IPS-18a (cell line): ENCODE results near the gene DMBX1.

Experiments used
- H3K27ac ChIP-seq: one replicate; pipeline ENCODE4 v1.5.1; 2013; ENCODE audit warnings: low read length
- H3K27me3 ChIP-seq: one replicate; pipeline ENCODE4 v1.6.1; 2013; ENCODE audit warnings: mild to moderate bottlenecking, low read length; ENCODE audit not compliant: control insufficient read depth, insufficient read depth
- H3K36me3 ChIP-seq: one replicate; pipeline ENCODE4 v1.6.1; 2013; ENCODE audit warnings: low read depth, low read length; ENCODE audit not compliant: control insufficient read depth
- H3K4me1 ChIP-seq: one replicate; pipeline ENCODE4 v1.6.1; 2013; ENCODE audit warnings: low read depth, low read length; ENCODE audit not compliant: control insufficient read depth
- H3K4me3 ChIP-seq: one replicate; pipeline ENCODE4 v1.5.1; 2013; ENCODE audit warnings: low read length
- H3K9ac ChIP-seq: one replicate; pipeline ENCODE4 v1.6.1; 2013; ENCODE audit warnings: mild to moderate bottlenecking, low read length, moderate library complexity
- H3K9me3 ChIP-seq: one replicate; pipeline ENCODE4 v1.6.1; 2013; ENCODE audit warnings: low read depth, low read length; ENCODE audit not compliant: control insufficient read depth

Gene DMBX1

DNA sequence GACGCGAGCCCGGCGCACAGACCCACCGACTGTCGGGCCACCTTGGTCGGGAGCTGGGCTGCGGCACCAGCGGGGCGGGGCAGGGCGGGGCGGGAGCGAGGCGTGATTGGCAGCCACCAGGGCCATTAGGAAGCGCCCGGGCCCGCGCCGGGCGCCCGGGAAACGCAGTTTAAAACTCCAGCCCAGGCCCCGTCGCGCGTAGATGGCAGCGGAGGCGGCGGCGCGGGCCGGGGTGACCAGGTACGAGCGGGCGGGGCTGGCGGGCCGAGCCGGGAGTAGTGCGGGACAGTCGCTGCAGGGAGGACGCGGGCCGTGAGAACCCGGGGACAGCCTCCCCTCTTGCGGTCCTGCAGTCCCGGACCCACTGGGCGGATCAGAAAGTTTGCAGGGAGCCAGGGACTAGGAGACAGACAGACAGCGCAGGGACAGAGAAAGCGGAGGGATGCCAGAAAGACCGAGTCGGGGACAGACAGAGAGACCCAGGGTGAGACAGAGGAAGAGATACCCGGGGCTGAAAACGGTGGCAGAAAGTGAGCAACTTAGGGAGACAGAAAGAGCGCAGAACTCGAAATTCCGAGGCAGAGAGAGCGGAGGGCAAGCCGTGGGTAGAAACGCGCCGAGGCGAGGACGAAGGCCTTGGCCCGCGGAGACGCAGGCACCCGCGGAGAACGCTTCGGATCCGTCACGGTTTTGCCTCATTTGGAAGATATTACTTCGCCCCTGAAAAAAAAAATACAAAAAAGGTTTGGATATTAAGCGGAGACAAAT lies at the start of gene DMBX1:
DMBX1 (plus strand) TSS at position 199 of the 768 bp plus-strand sequence. CDS start 17,175 bp downstream, outside the sequence.
- peaks cover 49% of the 10 kb centered on the region for H3K4me1 ChIP-seq
- H3K27ac ChIP-seq: no peak within 1 kb of the TSS
- H3K9ac ChIP-seq: no peak within 1 kb of the TSS
- peaks cover 100% of the 10 kb centered on the region for H3K27me3 ChIP-seq
- H3K9me3 ChIP-seq: no peaks in the 10 kb centered on the region
- H3K36me3 ChIP-seq: no peaks in the 10 kb centered on the region
- H3K4me3 ChIP-seq: peak within 1 kb of the TSS; percentile 69

DNA sequence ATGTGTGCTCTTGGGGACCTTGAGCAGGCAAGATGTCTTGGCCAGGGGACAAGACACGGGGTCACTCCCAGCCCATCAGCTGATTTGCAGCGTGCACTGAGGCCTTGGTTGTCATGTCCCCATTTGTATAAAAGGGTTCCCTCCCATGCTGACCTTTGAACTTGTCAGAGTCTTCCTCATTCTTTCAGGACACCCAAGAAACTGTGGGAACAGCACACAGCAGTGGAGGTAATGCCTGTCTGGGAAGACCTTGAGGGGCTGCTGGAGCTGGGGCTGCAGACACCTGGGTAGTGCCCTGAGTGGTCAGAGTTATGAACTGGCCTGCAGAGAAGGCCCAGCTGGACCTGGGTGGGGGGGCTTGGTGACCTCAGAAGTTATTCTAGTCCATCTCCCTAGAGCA lies 49.2 kb upstream of the DMBX1 start:
- Histone ChIP-seq H3K4me1 (no peaks in the 10 kb centered on the region), H3K36me3 (no peaks in the 10 kb centered on the region), H3K4me3 (no peak overlapping the region), H3K9me3 (no peaks in the 10 kb centered on the region), H3K27ac (no peak overlapping the region), H3K27me3 (peaks cover 19% of the 10 kb centered on the region), H3K9ac (no peak overlapping the region)

DNA sequence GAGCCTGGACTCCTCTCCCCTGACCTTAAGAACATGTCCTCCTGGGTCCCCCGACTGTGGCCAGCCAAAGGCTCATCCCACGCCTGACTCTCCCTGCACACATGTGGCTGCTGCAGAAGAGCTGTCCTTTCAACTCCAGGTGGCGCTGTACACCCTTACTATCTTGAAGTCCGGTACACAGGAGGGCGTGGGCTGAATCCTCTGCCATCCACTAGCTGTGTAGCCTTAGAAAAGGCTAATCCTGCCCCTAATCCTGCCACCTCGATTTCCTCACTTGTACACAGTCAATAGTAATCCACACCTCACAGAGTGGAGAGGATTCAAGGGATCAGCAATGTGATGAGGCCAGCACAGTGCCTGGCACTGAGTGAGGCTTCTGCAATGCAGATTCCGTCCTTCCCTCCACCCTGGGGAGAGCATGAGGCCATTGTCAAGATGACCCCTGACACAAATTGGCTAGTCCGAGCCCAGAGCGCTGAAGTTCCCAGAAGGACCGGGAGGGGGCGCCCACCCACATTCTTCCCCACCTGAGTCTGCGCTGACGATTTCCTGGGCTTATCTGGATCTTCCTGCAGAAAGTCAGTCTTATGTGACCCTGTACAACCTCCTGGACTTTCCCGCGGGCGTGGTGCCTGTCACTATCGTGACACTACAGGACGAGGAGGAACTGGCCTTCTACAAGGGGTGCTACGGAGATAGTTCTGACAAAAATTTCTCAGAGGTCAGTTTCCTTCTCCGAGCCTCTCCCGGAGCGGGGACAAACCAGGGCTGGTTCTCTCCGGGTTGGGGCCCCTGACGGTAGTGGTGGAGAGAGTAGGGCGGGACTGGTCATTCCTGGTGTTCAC lies 47.1 kb upstream of the DMBX1 start:
- Histone ChIP-seq H3K9ac (no peak overlapping the region), H3K27ac (no peak overlapping the region), H3K36me3 (no peaks in the 10 kb centered on the region), H3K9me3 (no peaks in the 10 kb centered on the region), H3K4me3 (peak overlapping the region; percentile 63), H3K27me3 (peaks cover 39% of the 10 kb centered on the region), H3K4me1 (peaks cover 6% of the 10 kb centered on the region)

DNA sequence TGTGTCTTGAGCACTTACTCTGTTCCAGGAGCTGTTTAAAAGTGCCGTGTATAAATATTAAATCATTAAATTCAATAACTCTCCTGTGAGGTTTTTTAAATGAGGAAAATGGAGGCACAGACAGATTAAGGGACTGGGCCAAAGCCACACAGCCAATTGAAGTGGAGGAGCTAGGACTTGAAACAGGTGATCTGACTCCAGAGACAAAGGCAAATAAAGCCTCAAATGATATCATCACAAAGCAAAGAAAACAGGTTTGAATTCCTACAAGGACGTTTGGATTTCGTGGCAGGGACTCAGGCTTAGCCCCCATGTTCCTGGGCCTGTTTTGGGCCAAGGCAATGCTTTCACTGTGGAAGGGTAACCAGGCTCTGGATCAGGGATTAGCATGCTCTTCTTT lies 45.2 kb upstream of the DMBX1 start:
- Histone ChIP-seq H3K9me3 (no peaks in the 10 kb centered on the region), H3K27me3 (peaks cover 59% of the 10 kb centered on the region), H3K36me3 (no peaks in the 10 kb centered on the region), H3K4me1 (peaks cover 10% of the 10 kb centered on the region), H3K4me3 (no peak overlapping the region), H3K27ac (no peak overlapping the region), H3K9ac (no peak overlapping the region)

DNA sequence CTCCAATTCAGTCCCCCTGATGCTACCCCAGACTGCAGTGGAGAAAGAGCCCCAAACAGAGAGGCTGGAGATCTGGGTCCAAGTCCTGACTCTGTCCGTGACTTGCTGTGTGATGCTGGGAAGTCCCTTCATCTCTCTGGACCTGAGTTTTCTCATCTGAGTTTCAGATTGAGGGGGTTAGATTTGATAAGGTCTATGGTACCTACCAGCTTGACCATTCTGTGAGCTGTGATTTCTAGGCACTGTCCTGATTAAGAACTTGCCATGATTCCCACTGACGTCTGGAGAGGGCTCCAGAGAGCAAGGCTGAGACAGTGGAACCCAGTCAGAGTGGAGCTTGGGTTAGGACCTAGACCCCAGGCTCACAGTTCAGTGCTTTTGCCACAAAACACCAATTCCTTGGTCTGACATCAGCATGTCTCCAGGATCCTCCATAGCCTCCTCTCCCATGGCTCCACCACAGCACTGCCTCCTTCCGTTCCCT lies 43.8 kb upstream of the DMBX1 start:
- H3K4me3 ChIP-seq: no peak overlapping the region
- H3K36me3 ChIP-seq: no peaks in the 10 kb centered on the region
- peaks cover 72% of the 10 kb centered on the region for H3K27me3 ChIP-seq

DNA sequence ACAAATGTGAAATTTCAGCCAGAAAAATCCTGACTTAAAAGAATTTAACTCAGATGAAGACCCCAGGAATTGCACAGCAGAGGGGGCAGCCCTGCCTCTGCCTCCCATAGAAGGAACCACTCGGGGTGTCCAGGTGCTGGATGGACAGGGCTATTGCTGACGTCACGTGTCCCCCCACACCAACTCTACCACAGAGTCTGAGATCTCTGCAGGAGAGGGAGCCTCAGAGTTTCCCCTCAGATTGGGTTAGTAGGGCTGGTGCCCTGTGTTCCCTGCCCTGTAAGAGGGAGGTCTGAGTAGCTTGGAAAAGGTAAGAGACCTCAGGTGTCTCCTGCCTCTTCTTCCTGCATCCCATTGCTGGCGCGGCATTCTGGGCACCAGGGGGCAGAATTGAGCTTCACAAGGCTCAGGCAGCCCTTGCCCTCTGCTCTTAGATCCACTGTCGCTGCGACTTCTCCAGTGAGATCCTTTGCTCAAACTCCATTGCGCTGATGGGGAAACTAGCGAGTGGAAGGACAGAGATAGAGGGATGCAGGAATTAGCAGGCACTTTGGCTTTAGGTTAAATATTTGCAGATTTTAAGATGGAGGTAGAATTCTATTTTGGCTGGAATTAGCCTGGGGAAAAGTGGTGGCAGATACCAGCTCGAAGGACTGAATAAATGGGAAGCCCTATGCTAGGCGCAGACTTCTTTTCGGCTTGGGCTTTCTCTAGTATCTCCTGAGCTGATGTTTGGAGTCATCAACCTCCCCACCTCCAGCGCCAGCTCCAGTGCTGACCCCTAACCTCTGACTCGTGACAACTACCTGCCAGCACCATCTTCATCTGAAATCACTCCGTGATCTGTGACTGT lies 42.8 kb upstream of the DMBX1 start:
- Histone ChIP-seq H3K36me3 (no peaks in the 10 kb centered on the region), H3K9me3 (no peaks in the 10 kb centered on the region), H3K27ac (no peak overlapping the region), H3K9ac (no peak overlapping the region), H3K27me3 (peaks cover 83% of the 10 kb centered on the region), H3K4me3 (peak overlapping the region; percentile 64), H3K4me1 (peaks cover 10% of the 10 kb centered on the region)

More for the DNA sequence above, 43.8 kb upstream of the DMBX1 start:
- peaks cover 10% of the 10 kb centered on the region for H3K4me1 ChIP-seq
- H3K9ac ChIP-seq: no peak overlapping the region
- H3K9me3 ChIP-seq: no peaks in the 10 kb centered on the region
- H3K27ac ChIP-seq: no peak overlapping the region

DNA sequence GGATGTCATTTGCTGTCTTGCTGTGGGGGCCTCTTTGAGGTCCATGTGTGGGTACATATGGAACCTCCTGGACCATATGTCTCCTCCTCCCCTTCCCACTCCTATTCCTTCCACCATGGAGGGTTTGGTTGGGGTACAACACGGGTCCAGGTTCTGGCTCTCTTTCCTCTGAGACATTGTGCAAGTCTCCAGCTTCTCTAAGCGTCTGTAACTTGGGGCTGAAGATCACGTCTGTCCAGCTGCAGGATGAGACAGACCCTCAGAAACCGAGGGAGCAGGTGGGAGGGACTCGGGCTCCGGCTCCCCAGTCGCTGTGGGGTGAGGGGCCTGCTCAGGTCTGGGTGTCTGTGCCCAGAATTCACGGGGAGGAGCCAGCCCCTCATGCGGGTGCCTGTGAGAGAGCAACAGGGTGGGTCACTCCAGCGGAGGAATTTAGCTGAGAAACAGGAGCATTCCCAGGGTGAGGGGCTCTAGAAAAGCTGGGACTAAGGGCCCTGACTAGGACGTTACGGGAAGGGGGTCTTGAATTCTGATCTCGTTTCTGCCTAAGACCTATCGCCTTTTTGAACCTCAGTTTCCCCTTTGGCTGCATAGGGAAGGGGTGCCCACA lies 42.0 kb upstream of the DMBX1 start:
- Histone ChIP-seq H3K9ac (no peak overlapping the region), H3K27me3 (peaks cover 90% of the 10 kb centered on the region)

DNA sequence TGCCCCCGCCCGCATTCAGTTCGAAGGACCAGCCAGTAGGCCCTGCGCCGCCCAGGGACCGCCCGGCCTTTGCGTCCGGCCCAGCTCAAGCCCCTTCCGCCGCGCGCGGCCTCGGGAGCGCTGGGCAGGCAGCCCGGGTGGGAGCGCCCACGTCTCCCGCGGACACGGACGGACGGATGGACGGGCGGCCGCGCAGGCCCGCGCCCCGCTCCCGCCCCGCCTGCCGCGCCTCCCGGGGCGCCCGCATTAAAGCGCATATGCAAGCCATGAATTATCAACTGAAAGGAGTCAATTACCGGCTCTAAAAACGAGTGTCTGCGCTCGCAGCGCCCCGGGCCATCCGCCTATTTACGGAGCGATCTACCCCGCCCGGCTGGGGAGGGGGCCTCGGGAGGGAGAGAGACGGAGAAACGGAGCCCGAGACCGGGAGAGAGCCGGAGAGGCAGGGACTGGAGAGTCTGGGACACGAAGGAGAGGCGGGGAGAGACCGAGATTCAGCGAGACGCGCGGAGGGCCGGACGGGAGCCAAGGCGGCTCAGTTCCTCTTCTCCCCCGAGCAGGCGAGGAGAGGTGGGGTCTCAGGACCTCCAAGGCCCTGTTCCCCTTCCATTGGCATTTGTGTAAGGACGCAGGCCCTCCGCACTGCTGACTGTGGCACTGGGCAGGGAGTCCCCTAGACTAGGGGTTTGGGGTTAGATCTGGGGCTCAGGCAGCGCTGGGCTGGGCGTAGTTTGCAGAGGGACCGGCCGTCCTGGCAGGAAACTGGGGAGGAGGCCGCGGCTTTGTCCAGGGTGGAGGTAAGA lies 41.3 kb upstream of the DMBX1 start:
- H3K9ac ChIP-seq: no peak overlapping the region
- peak overlapping the region; percentile 64 for H3K4me3 ChIP-seq
- peaks cover 13% of the 10 kb centered on the region for H3K4me1 ChIP-seq
- no peaks in the 10 kb centered on the region for H3K9me3 ChIP-seq
- no peak overlapping the region for H3K27ac ChIP-seq
- H3K27me3 ChIP-seq: peaks cover 97% of the 10 kb centered on the region
- no peaks in the 10 kb centered on the region for H3K36me3 ChIP-seq

More for the DNA sequence above, 42.0 kb upstream of the DMBX1 start:
- H3K4me1 ChIP-seq: peaks cover 12% of the 10 kb centered on the region
- no peaks in the 10 kb centered on the region for H3K9me3 ChIP-seq
- peak overlapping the region; percentile 64 for H3K4me3 ChIP-seq
- no peak overlapping the region for H3K27ac ChIP-seq
- no peaks in the 10 kb centered on the region for H3K36me3 ChIP-seq

DNA sequence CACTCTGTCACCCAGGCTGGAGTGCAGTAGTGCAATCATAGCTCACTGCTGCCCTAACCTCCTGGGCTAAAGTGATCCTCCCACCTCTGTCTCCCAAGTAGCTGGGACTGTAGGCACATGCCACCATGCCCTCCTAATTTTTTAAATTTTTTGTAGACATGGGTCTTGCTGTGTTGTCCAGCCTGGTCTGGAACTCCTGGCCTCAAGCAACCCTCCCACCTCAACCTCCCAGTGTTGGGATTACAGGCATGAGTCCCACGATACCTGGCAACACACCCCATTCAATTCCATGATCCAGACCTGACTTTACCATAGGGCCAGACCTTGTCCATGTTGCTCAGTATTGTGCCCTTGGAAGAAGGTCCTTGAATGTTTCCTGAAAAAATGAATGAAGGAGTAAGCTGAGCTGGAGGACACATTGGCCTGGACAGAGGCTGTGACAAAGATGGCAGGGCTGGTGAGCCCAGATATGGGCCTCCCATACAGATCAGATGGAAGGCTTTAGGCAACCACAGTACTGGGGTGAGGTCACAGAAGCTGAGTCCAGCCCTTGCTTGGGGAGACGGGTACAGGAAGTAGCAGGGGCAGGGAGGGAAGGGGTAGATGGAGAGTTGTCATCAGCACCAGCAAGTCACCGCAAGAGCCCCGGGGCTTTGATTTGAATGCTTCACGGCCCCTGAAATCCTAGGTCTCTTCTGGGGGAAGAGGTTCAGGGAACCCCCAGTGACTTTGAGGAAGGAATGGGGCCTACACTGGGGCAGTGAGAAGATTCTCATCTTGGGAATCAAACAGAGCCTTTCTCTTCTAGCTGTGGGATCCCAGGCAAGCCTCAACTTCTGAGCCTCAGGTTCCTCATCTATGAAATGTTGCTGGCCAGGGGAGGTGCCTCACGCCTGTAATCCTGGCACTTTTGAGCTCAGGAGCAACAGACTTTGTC lies 40.1 kb upstream of the DMBX1 start:
- H3K4me3 ChIP-seq: no peak overlapping the region

More for the DNA sequence above, 40.1 kb upstream of the DMBX1 start:
- H3K36me3 ChIP-seq: no peaks in the 10 kb centered on the region
- no peak overlapping the region for H3K9ac ChIP-seq
- H3K27me3 ChIP-seq: peaks cover 100% of the 10 kb centered on the region
- peaks cover 13% of the 10 kb centered on the region for H3K4me1 ChIP-seq
- H3K9me3 ChIP-seq: no peaks in the 10 kb centered on the region
- no peak overlapping the region for H3K27ac ChIP-seq
